ENCODE data around the gene NTRK3.

Gene NTRK3

DNA sequence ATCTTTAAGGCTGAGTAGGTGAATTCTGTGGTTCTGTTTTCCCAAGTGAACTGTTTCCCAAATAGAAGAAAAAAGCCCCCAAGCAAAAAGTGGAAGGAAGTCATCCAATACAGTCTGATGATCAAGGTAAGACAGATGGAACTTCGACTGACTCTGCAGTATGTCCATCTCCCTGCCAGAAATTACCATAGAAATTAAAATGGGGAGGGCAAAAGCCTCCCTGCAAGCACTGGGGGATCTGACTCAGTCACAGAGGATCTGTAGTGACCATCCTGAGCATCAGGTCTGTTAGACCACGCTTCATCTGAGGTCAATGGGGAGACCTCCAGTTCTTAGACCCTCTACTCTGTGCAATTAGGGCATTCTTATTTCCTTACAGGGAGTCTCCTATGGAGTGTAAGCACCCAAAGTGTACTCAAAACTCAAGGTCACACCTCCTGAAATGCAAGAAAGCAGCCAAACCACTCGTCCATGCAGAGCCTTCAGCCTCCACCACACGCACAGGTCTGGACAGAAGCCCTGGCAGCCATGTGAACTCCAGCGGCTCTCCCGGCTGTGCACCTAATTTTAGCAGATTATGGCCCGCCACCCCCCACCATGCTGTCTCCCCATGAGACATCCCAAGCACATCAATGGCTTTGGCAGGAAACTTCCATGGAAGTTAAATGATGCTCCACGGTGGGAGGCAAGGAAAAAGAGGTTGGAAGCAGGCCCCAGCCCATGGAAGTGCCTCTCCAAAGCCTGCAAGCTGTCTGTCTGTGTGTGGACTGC is 348.7 kb downstream of the NTRK3 start:
- no peak overlapping the region for H3K4me3 ChIP-seq (ENCODE audit: low read depth, low read length)
- no peak for TF ChIP-seq CTCF (IDR thresholded peaks at IDR 0.05; ENCODE audit: low read depth, low read length)

GRCh38 chr15:87906444-87906843 is 350.1 kb downstream of the NTRK3 start:
- H3K4me3 ChIP-seq (ENCODE audit: low read depth, low read length) = no peak overlapping the region

GRCh38 chr15:87902772-87903426 is 353.6 kb downstream of the NTRK3 start:
- no peak for TF ChIP-seq CTCF (IDR thresholded peaks at IDR 0.05; ENCODE audit: low read depth, low read length)
- H3K4me3 ChIP-seq (ENCODE audit: low read depth, low read length) = no peak overlapping the region

More at GRCh38 chr15:87906444-87906843, 350.1 kb downstream of the NTRK3 start:
- TF ChIP-seq CTCF (IDR thresholded peaks at IDR 0.05; ENCODE audit: low read depth, low read length) = no peak

GRCh38 chr15:87901926-87902690 is 354.4 kb downstream of the NTRK3 start:
- TF ChIP-seq CTCF (IDR thresholded peaks at IDR 0.05; ENCODE audit: low read depth, low read length) = no peak
- no peak overlapping the region for H3K4me3 ChIP-seq (ENCODE audit: low read depth, low read length)

- H3K4me3 ChIP-seq (ENCODE audit: low read depth, low read length) = no peak overlapping the region
These were observed 355.5 kb downstream of the NTRK3 start for GRCh38 chr15:87901008-87901407.

DNA sequence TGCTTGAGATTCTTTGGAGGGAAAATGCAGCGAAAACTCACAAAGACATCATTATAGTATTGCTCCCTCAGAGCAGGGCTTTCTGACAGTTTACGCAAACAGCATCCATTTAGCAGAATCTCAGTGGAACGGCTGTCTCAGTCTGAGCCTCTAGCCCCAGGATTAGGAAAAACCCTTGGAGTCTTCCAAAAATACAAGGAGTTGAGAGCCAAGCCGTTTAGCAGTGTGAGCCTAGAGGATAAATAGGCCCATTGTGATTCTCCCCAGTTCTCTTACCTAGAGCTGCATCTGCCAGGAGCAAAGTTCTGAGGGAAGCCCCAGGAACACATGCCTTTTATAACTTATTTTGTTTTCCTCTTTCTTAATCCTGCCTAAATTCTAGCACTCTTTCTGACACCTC is 359.6 kb downstream of the NTRK3 start:
- no peak overlapping the region for H3K4me3 ChIP-seq (ENCODE audit: low read depth, low read length)
- TF ChIP-seq CTCF (IDR thresholded peaks at IDR 0.05; ENCODE audit: low read depth, low read length) = no peak

More at GRCh38 chr15:87901008-87901407, 355.5 kb downstream of the NTRK3 start:
- no peak for TF ChIP-seq CTCF (IDR thresholded peaks at IDR 0.05; ENCODE audit: low read depth, low read length)

Measured in WI38 (cell line).